C4-2B (cell line): ENCODE data around the gene CCDC196.

Experiments
- ZFX ChIP-seq: fragments of 450-650 bp; IDR thresholded peaks from 2 replicates; pipeline ENCODE4 v1.6.1; 2017
- TF ChIP-seq, protein P1 (sequence below): fragments of 450-650 bp; conservative IDR thresholded peaks from 2 replicates; pipeline ENCODE4 v1.5.1; 2017; ENCODE audit warnings: mild to moderate bottlenecking

DNA sequence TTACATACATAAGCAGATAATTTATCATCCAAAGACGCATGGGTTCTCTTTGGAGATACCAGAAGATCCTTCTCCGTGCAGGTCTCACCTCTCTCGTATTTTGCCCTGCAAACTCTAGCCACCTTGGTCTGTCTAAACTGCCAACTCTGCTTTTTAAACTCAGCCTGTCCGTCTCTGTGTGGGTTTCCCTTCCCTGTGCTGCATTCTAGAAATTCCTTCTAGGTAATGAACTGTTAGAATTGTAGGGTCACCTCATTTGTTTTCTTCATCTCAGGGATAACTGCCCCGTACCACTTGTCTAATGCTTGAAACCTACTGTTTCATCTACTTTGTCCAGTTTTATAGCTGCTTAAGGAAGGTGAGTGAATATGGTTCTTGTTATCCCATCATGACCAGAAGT lies 45.4 kb upstream of the CCDC196 start:
- TF ChIP-seq, protein P1, sequence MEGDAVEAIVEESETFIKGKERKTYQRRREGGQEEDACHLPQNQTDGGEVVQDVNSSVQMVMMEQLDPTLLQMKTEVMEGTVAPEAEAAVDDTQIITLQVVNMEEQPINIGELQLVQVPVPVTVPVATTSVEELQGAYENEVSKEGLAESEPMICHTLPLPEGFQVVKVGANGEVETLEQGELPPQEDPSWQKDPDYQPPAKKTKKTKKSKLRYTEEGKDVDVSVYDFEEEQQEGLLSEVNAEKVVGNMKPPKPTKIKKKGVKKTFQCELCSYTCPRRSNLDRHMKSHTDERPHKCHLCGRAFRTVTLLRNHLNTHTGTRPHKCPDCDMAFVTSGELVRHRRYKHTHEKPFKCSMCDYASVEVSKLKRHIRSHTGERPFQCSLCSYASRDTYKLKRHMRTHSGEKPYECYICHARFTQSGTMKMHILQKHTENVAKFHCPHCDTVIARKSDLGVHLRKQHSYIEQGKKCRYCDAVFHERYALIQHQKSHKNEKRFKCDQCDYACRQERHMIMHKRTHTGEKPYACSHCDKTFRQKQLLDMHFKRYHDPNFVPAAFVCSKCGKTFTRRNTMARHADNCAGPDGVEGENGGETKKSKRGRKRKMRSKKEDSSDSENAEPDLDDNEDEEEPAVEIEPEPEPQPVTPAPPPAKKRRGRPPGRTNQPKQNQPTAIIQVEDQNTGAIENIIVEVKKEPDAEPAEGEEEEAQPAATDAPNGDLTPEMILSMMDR, result no peak
- no peak for TF ChIP-seq ZFX
